HTR-8/SVneo (cell line): ENCODE results near the gene ZBTB5.
"Not testable (repeated sequence)": the region's sequence is repeated elsewhere in the genome, so short reads cannot be mapped to it uniquely, and the experiment has no call there.

Experiments used
- DNase-seq: peaks from one replicate; pipeline ENCODE4 v3.0.0; 2011; ENCODE audit warnings: low spot score, mixed read lengths; ENCODE audit not compliant: insufficient read length
- FAIRE-seq: peaks from 2 replicates; lab custom pipeline; 2011; peaks lifted over from hg19 to GRCh38; lab: Jason Lieb, UNC

Gene ZBTB5

GRCh38 chr9:37486616-37487548 lies 21.6 kb upstream of the ZBTB5 start:
- no peak for FAIRE-seq
- no peak for DNase-seq

- FAIRE-seq (no peak), DNase-seq (no peak)
These were observed 21.0 kb upstream of the ZBTB5 start for GRCh38 chr9:37486256-37486615.

- peak; percentile 91 for FAIRE-seq
These were observed 20.4 kb upstream of the ZBTB5 start, which contains the start of gene POLR1E for GRCh38 chr9:37485389-37486255. Gene POLR1E, plus strand, starts transcription at chr9:37485948. Its CDS starts 100 bp downstream, at chr9:37486048.

GRCh38 chr9:37480759-37481158 lies 15.5 kb upstream of the ZBTB5 start:
- FAIRE-seq = no peak
- DNase-seq = no peak

More at GRCh38 chr9:37485389-37486255, 20.4 kb upstream of the ZBTB5 start, which contains the start of gene POLR1E:
- peak; percentile 98 for DNase-seq

- DNase-seq, FAIRE-seq: not testable (repeated sequence)
These were observed 12.9 kb upstream of the ZBTB5 start for GRCh38 chr9:37477987-37478619.

GRCh38 chr9:37477443-37477842 lies 12.2 kb upstream of the ZBTB5 start:
- not testable (repeated sequence) for DNase-seq, FAIRE-seq

- FAIRE-seq (no peak), DNase-seq (no peak)
These were observed 11.7 kb upstream of the ZBTB5 start for GRCh38 chr9:37476930-37477329.

GRCh38 chr9:37474438-37474837 lies 9.2 kb upstream of the ZBTB5 start:
- no peak for DNase-seq
- FAIRE-seq = no peak

GRCh38 chr9:37473982-37474381 lies 8.7 kb upstream of the ZBTB5 start:
- not testable (repeated sequence) for DNase-seq, FAIRE-seq

- FAIRE-seq (no peak), DNase-seq (peak; percentile 85)
These were observed 6.9 kb upstream of the ZBTB5 start for GRCh38 chr9:37471942-37472684.

GRCh38 chr9:37468620-37469019 lies 3.4 kb upstream of the ZBTB5 start:
- DNase-seq = no peak
- FAIRE-seq = no peak

- not testable (repeated sequence) for FAIRE-seq, DNase-seq
These were observed 2.3 kb upstream of the ZBTB5 start for GRCh38 chr9:37467530-37467929.

GRCh38 chr9:37466037-37466709 lies 923 bp upstream of the ZBTB5 start:
- no peak for FAIRE-seq

GRCh38 chr9:37464426-37465248 lies 613 bp downstream of the ZBTB5 start:
- FAIRE-seq = no peak
- DNase-seq = peak; percentile 45

More at GRCh38 chr9:37466037-37466709, 923 bp upstream of the ZBTB5 start:
- peak; percentile 56 for DNase-seq

GRCh38 chr9:37464006-37464405 lies 1.2 kb downstream of the ZBTB5 start:
- DNase-seq (no peak), FAIRE-seq (no peak)

GRCh38 chr9:37456817-37457216 lies 8.4 kb downstream of the ZBTB5 start:
- no peak for FAIRE-seq

GRCh38 chr9:37455884-37456647 lies 9.2 kb downstream of the ZBTB5 start:
- DNase-seq (no peak), FAIRE-seq (no peak)

More at GRCh38 chr9:37456817-37457216, 8.4 kb downstream of the ZBTB5 start:
- no peak for DNase-seq
